Loucy (cell line): ENCODE measurements around the gene KRT38.

Experiments used
- EZH2phosphoT487 ChIP-seq: fragments of 200-600 bp; IDR thresholded peaks from 2 replicates; pipeline ENCODE4 v1.6.1; 2018; ENCODE audit warnings: antibody characterized with exemption, mild to moderate bottlenecking, moderate library complexity, borderline replicate concordance
- TF ChIP-seq, protein P1 (sequence below): fragments of 200-600 bp; sonication (generic); conservative IDR thresholded peaks from 2 replicates; pipeline ENCODE4 v1.5.1; 2014; ENCODE audit warnings: mild to moderate bottlenecking, antibody characterized with exemption, low read length

DNA sequence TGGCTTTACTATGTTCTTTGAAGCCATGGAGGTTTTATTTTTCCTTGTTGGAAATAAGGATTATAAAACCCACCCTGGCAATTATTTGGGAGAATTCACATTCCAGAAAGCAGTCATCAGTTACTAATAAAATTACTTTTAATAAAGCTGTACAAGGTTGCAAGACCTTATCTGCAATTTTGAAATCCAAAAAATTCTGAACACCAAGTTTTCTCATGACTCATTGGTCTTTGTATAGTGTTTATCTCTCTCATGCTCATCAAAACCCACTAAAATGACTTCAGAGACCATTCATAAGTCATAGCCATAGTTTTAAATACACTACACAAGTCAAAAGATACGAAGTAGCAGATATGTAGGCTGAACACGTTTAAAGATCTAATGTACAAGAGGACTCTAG lies 6.0 kb upstream of the KRT38 start:
- TF ChIP-seq, protein P1, sequence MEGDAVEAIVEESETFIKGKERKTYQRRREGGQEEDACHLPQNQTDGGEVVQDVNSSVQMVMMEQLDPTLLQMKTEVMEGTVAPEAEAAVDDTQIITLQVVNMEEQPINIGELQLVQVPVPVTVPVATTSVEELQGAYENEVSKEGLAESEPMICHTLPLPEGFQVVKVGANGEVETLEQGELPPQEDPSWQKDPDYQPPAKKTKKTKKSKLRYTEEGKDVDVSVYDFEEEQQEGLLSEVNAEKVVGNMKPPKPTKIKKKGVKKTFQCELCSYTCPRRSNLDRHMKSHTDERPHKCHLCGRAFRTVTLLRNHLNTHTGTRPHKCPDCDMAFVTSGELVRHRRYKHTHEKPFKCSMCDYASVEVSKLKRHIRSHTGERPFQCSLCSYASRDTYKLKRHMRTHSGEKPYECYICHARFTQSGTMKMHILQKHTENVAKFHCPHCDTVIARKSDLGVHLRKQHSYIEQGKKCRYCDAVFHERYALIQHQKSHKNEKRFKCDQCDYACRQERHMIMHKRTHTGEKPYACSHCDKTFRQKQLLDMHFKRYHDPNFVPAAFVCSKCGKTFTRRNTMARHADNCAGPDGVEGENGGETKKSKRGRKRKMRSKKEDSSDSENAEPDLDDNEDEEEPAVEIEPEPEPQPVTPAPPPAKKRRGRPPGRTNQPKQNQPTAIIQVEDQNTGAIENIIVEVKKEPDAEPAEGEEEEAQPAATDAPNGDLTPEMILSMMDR, result no peak
- TF ChIP-seq EZH2phosphoT487, result no peak
